Islet of Langerhans (tissue), 1 donor: ENCODE results near the gene SPNS2.

Experiments
- FAIRE-seq: peaks from one replicate; lab custom pipeline; 2011; peaks lifted over from hg19 to GRCh38; lab: Jason Lieb, UNC

Gene SPNS2

GRCh38 chr17:4550534-4551039 is 51.9 kb downstream of the SPNS2 start:
- no peak for FAIRE-seq

GRCh38 chr17:4551141-4551540 is 52.5 kb downstream of the SPNS2 start:
- FAIRE-seq = no peak

- no peak for FAIRE-seq
Measured at GRCh38 chr17:4551796-4552525, 53.3 kb downstream of the SPNS2 start.

- no peak for FAIRE-seq
Measured at GRCh38 chr17:4553669-4554068, 55.0 kb downstream of the SPNS2 start.

- FAIRE-seq = no peak
Measured at GRCh38 chr17:4554441-4554996, 55.8 kb downstream of the SPNS2 start.

GRCh38 chr17:4554997-4555799 is 56.5 kb downstream of the SPNS2 start, which contains the start of gene MYBBP1A:
MYBBP1A (minus strand) TSS chr17:4555384; CDS start chr17:4555324, 60 bp downstream.
- FAIRE-seq = peak; percentile 77

GRCh38 chr17:4555873-4556759 is 57.4 kb downstream of the SPNS2 start:
- no peak for FAIRE-seq

- FAIRE-seq = no peak
Measured at GRCh38 chr17:4556996-4557395, 58.3 kb downstream of the SPNS2 start.

GRCh38 chr17:4557626-4558346 is 59.1 kb downstream of the SPNS2 start:
- FAIRE-seq = no peak

GRCh38 chr17:4558347-4558971 is 59.8 kb downstream of the SPNS2 start:
- FAIRE-seq = no peak

GRCh38 chr17:4559139-4559791 is 60.6 kb downstream of the SPNS2 start:
- no peak for FAIRE-seq

- no peak for FAIRE-seq
Measured at GRCh38 chr17:4559966-4560365, 61.3 kb downstream of the SPNS2 start.

GRCh38 chr17:4560421-4560820 is 61.7 kb downstream of the SPNS2 start, which contains the start of gene GGT6:
GGT6 (minus strand) TSS chr17:4560577; CDS start chr17:4560521, 56 bp downstream.
- FAIRE-seq = no peak

GRCh38 chr17:4560837-4561256 is 62.2 kb downstream of the SPNS2 start:
- no peak for FAIRE-seq

- no peak for FAIRE-seq
Measured at GRCh38 chr17:4562015-4562969, 63.6 kb downstream of the SPNS2 start.

GRCh38 chr17:4565209-4566141 is 66.8 kb downstream of the SPNS2 start:
- FAIRE-seq = peak; percentile 65

GRCh38 chr17:4566785-4567184 is 68.1 kb downstream of the SPNS2 start:
- FAIRE-seq = peak; percentile 24

- FAIRE-seq = no peak
Measured at GRCh38 chr17:4569591-4569990, 70.9 kb downstream of the SPNS2 start.
